HEK293 (cell line): ENCODE results near the gene YEATS4.

ENCODE experiments used
- CTCF ChIA-PET: fragments of 350-600 bp; formaldehyde crosslinking; extraction: SDS; loops from one replicate; lab custom pipeline; 2021; ENCODE audit warnings: antibody characterized with exemption; lab: Yijun Ruan, JAX
- POLR2A ChIA-PET: fragments of 300-600 bp; formaldehyde crosslinking; extraction: SDS; loops from one replicate; lab custom pipeline; 2020; ENCODE audit warnings: antibody characterized with exemption, inconsistent platforms; lab: Yijun Ruan, JAX
- H3K27ac ChIP-seq: fragments of 200-500 bp; sonication (Bioruptor generic); 2 replicates; pipeline ENCODE4 v1.5.1; 2014; ENCODE audit warnings: low read depth, low read length, control low read depth, inconsistent platforms; ENCODE audit errors: extremely low read depth
- H3K36me3 ChIP-seq, 2 experiments: fragments of 200-500 bp in 1 of 2; sonication (Bioruptor generic) in 1 of 2; 1 replicate in 1 of 2; 2 replicates in 1 of 2; pipeline ENCODE4 v1.5.1; 2014 to 2017; ENCODE audit warnings: inconsistent platforms in 2 of 2, low read length in 2 of 2; ENCODE audit not compliant: control insufficient read depth in 2 of 2, insufficient read depth in 1 of 2
- H3K4me1 ChIP-seq: fragments of 200-500 bp; sonication (Bioruptor generic); 2 replicates; pipeline ENCODE4 v1.5.1; 2014; ENCODE audit warnings: mild to moderate bottlenecking, low read length, inconsistent platforms; ENCODE audit not compliant: control insufficient read depth, insufficient read depth
- H3K4me3 ChIP-seq: 2 replicates; pipeline ENCODE4 v1.5.1; 2011; ENCODE audit warnings: low read depth, mild to moderate bottlenecking, control low read depth, low read length, moderate library complexity
- H3K9me3 ChIP-seq: fragments of 200-500 bp; sonication (Bioruptor generic); 2 replicates; pipeline ENCODE4 v1.5.1; 2014; ENCODE audit warnings: low read depth, low read length, inconsistent platforms; ENCODE audit not compliant: control insufficient read depth, insufficient read depth
- GLIS1 ChIP-seq: fragments of 450-650 bp; formaldehyde crosslinking; IDR thresholded peaks from 2 replicates; pipeline ENCODE4 v1.5.1; 2016; ENCODE audit warnings: missing biosample characterization, missing genetic modification characterization
- MYNN ChIP-seq: fragments of 450-650 bp; formaldehyde crosslinking; IDR thresholded peaks from 2 replicates; pipeline ENCODE4 v1.5.1; 2016; ENCODE audit warnings: missing biosample characterization, missing genetic modification characterization, borderline replicate concordance
- ZBTB17 ChIP-seq: fragments of 450-650 bp; formaldehyde crosslinking; IDR thresholded peaks from 2 replicates; pipeline ENCODE4 v1.5.1; 2016; ENCODE audit warnings: missing biosample characterization, missing genetic modification characterization
- ZBTB48 ChIP-seq: fragments of 450-650 bp; formaldehyde crosslinking; IDR thresholded peaks from 2 replicates; pipeline ENCODE4 v1.5.1; 2016; ENCODE audit warnings: missing biosample characterization, missing genetic modification characterization
- ZBTB49 ChIP-seq: fragments of 450-650 bp; formaldehyde crosslinking; IDR thresholded peaks from 2 replicates; pipeline ENCODE4 v1.5.1; 2016; ENCODE audit warnings: missing biosample characterization, missing genetic modification characterization, low read depth
- ZFHX2 ChIP-seq: fragments of 450-650 bp; formaldehyde crosslinking; conservative IDR thresholded peaks from 2 replicates; pipeline ENCODE4 v1.5.1; 2016; ENCODE audit warnings: missing biosample characterization, missing genetic modification characterization
- ZFP41 ChIP-seq: fragments of 450-650 bp; formaldehyde crosslinking; IDR thresholded peaks from 2 replicates; pipeline ENCODE4 v1.5.1; 2016; ENCODE audit warnings: missing biosample characterization, missing genetic modification characterization, borderline replicate concordance
- ZIC2 ChIP-seq: fragments of 450-650 bp; formaldehyde crosslinking; IDR thresholded peaks from 2 replicates; pipeline ENCODE4 v1.5.1; 2016; ENCODE audit warnings: missing biosample characterization, missing genetic modification characterization
- ZNF114 ChIP-seq: fragments of 450-650 bp; formaldehyde crosslinking; IDR thresholded peaks from 2 replicates; pipeline ENCODE4 v1.5.0; 2017; ENCODE audit warnings: missing biosample characterization, missing genetic modification characterization
- ZNF121 ChIP-seq: fragments of 450-650 bp; formaldehyde crosslinking; IDR thresholded peaks from 2 replicates; pipeline ENCODE4 v1.5.1; 2016; ENCODE audit warnings: missing biosample characterization, missing genetic modification characterization
- ZNF239 ChIP-seq: fragments of 450-650 bp; formaldehyde crosslinking; IDR thresholded peaks from 2 replicates; pipeline ENCODE4 v1.5.1; 2016; ENCODE audit warnings: missing biosample characterization, missing genetic modification characterization
- ZNF335 ChIP-seq: fragments of 450-650 bp; formaldehyde crosslinking; conservative IDR thresholded peaks from 2 replicates; pipeline ENCODE4 v1.5.1; 2016; ENCODE audit warnings: missing biosample characterization, missing genetic modification characterization
- ZNF544 ChIP-seq: fragments of 450-650 bp; formaldehyde crosslinking; IDR thresholded peaks from 2 replicates; pipeline ENCODE4 v1.5.0; 2017; ENCODE audit warnings: missing biosample characterization, missing genetic modification characterization
- ZNF610 ChIP-seq: fragments of 450-650 bp; formaldehyde crosslinking; IDR thresholded peaks from 2 replicates; pipeline ENCODE4 v1.5.1; 2016; ENCODE audit warnings: missing biosample characterization, missing genetic modification characterization, borderline replicate concordance
- ZNF776 ChIP-seq: fragments of 450-650 bp; formaldehyde crosslinking; IDR thresholded peaks from 2 replicates; pipeline ENCODE4 v1.5.0; 2017; ENCODE audit warnings: missing biosample characterization, missing genetic modification characterization, borderline replicate concordance
- ZNF777 ChIP-seq: fragments of 450-650 bp; formaldehyde crosslinking; IDR thresholded peaks from 2 replicates; pipeline ENCODE4 v1.5.1; 2017; ENCODE audit warnings: missing biosample characterization, missing genetic modification characterization, borderline replicate concordance
- ZNF830 ChIP-seq: fragments of 450-650 bp; IDR thresholded peaks from 2 replicates; pipeline ENCODE4 v1.5.0; 2018; ENCODE audit warnings: missing biosample characterization, missing genetic modification characterization, low read depth, mild to moderate bottlenecking, moderate library complexity
- TF ChIP-seq, protein P1 (sequence below): fragments of 450-650 bp; formaldehyde crosslinking; IDR thresholded peaks from 2 replicates; pipeline ENCODE4 v1.5.1; 2016; ENCODE audit warnings: missing biosample characterization, missing genetic modification characterization
- TF ChIP-seq, protein P2 (sequence below): fragments of 450-650 bp; formaldehyde crosslinking; IDR thresholded peaks from 2 replicates; pipeline ENCODE4 v1.5.1; 2017; ENCODE audit warnings: missing biosample characterization, missing genetic modification characterization
- TF ChIP-seq, protein P3 (sequence below): fragments of 450-650 bp; formaldehyde crosslinking; IDR thresholded peaks from 2 replicates; pipeline ENCODE4 v1.5.1; 2016; ENCODE audit warnings: missing biosample characterization, missing genetic modification characterization
- TF ChIP-seq, protein P4 (sequence below): fragments of 450-650 bp; formaldehyde crosslinking; IDR thresholded peaks from 2 replicates; pipeline ENCODE4 v1.5.1; 2017; ENCODE audit warnings: missing biosample characterization, missing genetic modification characterization
- TF ChIP-seq, protein P5 (sequence below): fragments of 450-650 bp; formaldehyde crosslinking; IDR thresholded peaks from 2 replicates; pipeline ENCODE4 v1.5.1; 2016; ENCODE audit warnings: missing biosample characterization, missing genetic modification characterization

Gene YEATS4

GRCh38 chr12:69385038-69385437 is 25.5 kb downstream of the YEATS4 start (continued):
- TF ChIP-seq, protein P1, sequence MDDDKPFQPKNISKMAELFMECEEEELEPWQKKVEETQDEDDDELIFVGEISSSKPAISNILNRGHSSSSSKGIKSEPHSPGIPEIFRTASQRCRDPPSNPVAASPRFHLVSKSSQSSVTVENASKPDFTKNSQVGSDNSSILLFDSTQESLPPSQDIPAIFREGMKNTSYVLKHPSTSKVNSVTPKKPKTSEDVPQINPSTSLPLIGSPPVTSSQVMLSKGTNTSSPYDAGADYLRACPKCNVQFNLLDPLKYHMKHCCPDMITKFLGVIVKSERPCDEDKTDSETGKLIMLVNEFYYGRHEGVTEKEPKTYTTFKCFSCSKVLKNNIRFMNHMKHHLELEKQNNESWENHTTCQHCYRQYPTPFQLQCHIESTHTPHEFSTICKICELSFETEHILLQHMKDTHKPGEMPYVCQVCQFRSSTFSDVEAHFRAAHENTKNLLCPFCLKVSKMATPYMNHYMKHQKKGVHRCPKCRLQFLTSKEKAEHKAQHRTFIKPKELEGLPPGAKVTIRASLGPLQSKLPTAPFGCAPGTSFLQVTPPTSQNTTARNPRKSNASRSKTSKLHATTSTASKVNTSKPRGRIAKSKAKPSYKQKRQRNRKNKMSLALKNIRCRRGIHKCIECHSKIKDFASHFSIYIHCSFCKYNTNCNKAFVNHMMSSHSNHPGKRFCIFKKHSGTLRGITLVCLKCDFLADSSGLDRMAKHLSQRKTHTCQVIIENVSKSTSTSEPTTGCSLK (tag by site-specific recombination), result no peak
- TF ChIP-seq GLIS1 (tag by site-specific recombination) (no peak), MYNN (tag by site-specific recombination) (no peak), ZNF121 (tag by site-specific recombination) (no peak), ZNF830 (tag by site-specific recombination) (no peak)
- TF ChIP-seq, protein P2, sequence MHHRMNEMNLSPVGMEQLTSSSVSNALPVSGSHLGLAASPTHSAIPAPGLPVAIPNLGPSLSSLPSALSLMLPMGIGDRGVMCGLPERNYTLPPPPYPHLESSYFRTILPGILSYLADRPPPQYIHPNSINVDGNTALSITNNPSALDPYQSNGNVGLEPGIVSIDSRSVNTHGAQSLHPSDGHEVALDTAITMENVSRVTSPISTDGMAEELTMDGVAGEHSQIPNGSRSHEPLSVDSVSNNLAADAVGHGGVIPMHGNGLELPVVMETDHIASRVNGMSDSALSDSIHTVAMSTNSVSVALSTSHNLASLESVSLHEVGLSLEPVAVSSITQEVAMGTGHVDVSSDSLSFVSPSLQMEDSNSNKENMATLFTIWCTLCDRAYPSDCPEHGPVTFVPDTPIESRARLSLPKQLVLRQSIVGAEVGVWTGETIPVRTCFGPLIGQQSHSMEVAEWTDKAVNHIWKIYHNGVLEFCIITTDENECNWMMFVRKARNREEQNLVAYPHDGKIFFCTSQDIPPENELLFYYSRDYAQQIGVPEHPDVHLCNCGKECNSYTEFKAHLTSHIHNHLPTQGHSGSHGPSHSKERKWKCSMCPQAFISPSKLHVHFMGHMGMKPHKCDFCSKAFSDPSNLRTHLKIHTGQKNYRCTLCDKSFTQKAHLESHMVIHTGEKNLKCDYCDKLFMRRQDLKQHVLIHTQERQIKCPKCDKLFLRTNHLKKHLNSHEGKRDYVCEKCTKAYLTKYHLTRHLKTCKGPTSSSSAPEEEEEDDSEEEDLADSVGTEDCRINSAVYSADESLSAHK (tag by site-specific recombination), result no peak
- TF ChIP-seq, protein P3, sequence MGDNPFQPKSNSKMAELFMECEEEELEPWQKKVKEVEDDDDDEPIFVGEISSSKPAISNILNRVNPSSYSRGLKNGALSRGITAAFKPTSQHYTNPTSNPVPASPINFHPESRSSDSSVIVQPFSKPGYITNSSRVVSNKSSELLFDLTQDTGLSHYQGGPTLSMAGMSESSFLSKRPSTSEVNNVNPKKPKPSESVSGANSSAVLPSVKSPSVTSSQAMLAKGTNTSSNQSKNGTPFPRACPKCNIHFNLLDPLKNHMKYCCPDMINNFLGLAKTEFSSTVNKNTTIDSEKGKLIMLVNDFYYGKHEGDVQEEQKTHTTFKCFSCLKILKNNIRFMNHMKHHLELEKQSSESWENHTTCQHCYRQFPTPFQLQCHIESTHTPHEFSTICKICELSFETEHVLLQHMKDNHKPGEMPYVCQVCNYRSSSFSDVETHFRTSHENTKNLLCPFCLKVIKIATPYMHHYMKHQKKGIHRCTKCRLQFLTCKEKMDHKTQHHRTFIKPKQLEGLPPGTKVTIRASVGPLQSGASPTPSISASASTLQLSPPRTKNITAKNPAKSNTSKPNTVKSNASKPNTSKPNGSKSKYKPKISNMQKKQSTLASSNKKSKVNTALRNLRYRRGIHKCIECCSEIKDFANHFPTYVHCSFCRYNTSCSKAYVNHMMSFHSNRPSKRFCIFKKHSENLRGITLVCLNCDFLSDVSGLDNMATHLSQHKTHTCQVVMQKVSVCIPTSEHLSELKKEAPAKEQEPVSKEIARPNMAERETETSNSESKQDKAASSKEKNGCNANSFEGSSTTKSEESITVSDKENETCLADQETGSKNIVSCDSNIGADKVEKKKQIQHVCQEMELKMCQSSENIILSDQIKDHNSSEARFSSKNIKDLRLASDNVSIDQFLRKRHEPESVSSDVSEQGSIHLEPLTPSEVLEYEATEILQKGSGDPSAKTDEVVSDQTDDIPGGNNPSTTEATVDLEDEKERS, result no peak
- TF ChIP-seq, all 188 proteins: peak for 0

DNA sequence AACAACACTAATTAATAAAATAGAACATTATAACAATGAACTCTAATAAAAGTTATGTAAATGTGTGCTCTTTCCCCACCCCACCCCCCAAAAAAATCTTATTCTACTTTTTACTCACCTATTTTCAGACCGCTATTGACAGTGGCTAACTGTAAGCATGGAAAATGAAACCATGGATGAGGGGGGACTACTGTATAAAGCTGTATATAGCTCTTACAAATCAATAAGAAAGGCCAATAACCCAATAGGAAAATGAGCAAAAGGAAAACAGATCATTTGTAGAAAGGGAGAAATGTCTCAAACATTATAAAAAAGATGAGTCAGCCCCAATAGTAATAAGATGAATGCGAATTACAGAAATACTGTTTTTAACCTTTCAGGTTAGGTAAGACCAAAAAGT is 27.4 kb downstream of the YEATS4 start:
- peaks cover 36% of the 10 kb centered on the region in 2 experiments for H3K36me3 ChIP-seq
- H3K4me1 ChIP-seq, result no peaks in the 10 kb centered on the region
- no peak overlapping the region for H3K4me3 ChIP-seq
- TF ChIP-seq ZNF777 (tag by site-specific recombination) (no peak), ZFHX2 (tag by site-specific recombination) (no peak), ZBTB17 (tag by site-specific recombination) (no peak), ZNF114 (tag by site-specific recombination) (no peak), ZNF610 (tag by site-specific recombination) (no peak), ZIC2 (tag by site-specific recombination) (no peak), ZNF776 (tag by site-specific recombination) (no peak), ZNF544 (tag by site-specific recombination) (no peak), ZNF335 (tag by site-specific recombination) (no peak), ZBTB49 (tag by site-specific recombination) (no peak), ZFP41 (tag by site-specific recombination) (no peak), ZBTB48 (tag by site-specific recombination) (no peak), ZNF239 (tag by site-specific recombination) (no peak)
- TF ChIP-seq, protein P4, sequence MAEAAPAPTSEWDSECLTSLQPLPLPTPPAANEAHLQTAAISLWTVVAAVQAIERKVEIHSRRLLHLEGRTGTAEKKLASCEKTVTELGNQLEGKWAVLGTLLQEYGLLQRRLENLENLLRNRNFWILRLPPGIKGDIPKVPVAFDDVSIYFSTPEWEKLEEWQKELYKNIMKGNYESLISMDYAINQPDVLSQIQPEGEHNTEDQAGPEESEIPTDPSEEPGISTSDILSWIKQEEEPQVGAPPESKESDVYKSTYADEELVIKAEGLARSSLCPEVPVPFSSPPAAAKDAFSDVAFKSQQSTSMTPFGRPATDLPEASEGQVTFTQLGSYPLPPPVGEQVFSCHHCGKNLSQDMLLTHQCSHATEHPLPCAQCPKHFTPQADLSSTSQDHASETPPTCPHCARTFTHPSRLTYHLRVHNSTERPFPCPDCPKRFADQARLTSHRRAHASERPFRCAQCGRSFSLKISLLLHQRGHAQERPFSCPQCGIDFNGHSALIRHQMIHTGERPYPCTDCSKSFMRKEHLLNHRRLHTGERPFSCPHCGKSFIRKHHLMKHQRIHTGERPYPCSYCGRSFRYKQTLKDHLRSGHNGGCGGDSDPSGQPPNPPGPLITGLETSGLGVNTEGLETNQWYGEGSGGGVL (tag by site-specific recombination), result no peak
- TF ChIP-seq, protein P5, sequence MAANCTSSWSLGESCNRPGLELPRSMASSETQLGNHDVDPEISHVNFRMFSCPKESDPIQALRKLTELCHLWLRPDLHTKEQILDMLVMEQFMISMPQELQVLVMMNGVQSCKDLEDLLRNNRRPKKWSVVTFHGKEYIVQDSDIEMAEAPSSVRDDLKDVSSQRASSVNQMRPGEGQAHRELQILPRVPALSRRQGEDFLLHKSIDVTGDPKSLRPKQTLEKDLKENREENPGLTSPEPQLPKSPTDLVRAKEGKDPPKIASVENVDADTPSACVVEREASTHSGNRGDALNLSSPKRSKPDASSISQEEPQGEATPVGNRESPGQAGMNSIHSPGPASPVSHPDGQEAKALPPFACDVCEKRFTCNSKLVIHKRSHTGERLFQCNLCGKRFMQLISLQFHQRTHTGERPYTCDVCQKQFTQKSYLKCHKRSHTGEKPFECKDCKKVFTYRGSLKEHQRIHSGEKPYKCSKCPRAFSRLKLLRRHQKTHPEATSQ (tag by site-specific recombination), result no peak
- no peaks in the 10 kb centered on the region for H3K9me3 ChIP-seq
- ChIA-PET POLR2A (no interaction called here), CTCF (interaction anchor here (0.6 to 1.2 kb wide), 4 partner anchors 65 to 203 kb away, joined by 3 read pairs; no protein-coding TSS in a partner anchor)
- no peak overlapping the region for H3K27ac ChIP-seq
